Breast epithelium (tissue), 4 donors: ENCODE results near the gene G6PD. TPM values are rescaled to one million over a fixed set of nuclear protein-coding genes. Genes with fewer than 3 reads are reported as not detected.
A peak's percentile ranks its signal among the peaks of the same experiment; 100 is the strongest.

Experiments
- DNase-seq, 2 donors: peaks; one replicate each; pipeline ENCODE4 v3.0.0-alpha.2; 2019; ENCODE audit warnings: low spot score in 2 of 2
- H3K27ac ChIP-seq, 2 donors: fragments of 200-600 bp; sonication (generic) in 1 of 2; one replicate each; pipeline ENCODE4 v1.5.1; 2016 to 2019; ENCODE audit warnings: mild to moderate bottlenecking in 1 of 2
- H3K27me3 ChIP-seq, 2 donors: fragments of 200-600 bp; sonication (generic) in 1 of 2; one replicate each; pipeline versions ENCODE4 v1.5.1 to v1.6.0; 2017 to 2019; ENCODE audit warnings: control low read depth in 1 of 2, mild to moderate bottlenecking in 1 of 2
- H3K36me3 ChIP-seq: fragments of 200-600 bp; one replicate; pipeline ENCODE4 v1.5.1; 2019
- H3K4me1 ChIP-seq, 2 donors: fragments of 200-600 bp; sonication (generic); one replicate each; pipeline ENCODE4 v1.5.1; 2016 to 2019; ENCODE audit warnings: control low read depth in 1 of 2
- H3K4me3 ChIP-seq, 3 donors: fragments of 200-600 bp; sonication (generic); 1 replicate in 2 of 3; 2 replicates in 1 of 3; pipeline ENCODE4 v1.5.1; 2016 to 2019; ENCODE audit warnings: mild to moderate bottlenecking in 3 of 3, moderate library complexity in 2 of 3
- H3K9me3 ChIP-seq, 2 donors: fragments of 200-600 bp; sonication (generic) in 1 of 2; one replicate each; pipeline ENCODE4 v1.5.1; 2016 to 2019; ENCODE audit warnings: control low read depth in 1 of 2
- CTCF ChIP-seq, 3 donors: fragments of 450-650 bp; IDR thresholded peaks; one replicate each; pipeline ENCODE4 v1.5.1; 2016 to 2017; ENCODE audit warnings: antibody characterized with exemption in 3 of 3, mild to moderate bottlenecking in 3 of 3, moderate library complexity in 3 of 3
- POLR2A ChIP-seq: fragments of 450-650 bp; IDR thresholded peaks from one replicate; pipeline ENCODE4 v1.6.1; 2016; ENCODE audit warnings: antibody characterized with exemption, mild to moderate bottlenecking, moderate library complexity
- POLR2AphosphoS5 ChIP-seq, 3 donors: sonication (generic); formaldehyde crosslinking; IDR thresholded peaks; one replicate each; pipeline ENCODE4 v1.6.1; 2017; ENCODE audit warnings: antibody characterized with exemption in 3 of 3
- intact Hi-C: fragments of 100-400 bp; cut with DNase I; formaldehyde crosslinking; loops from one replicate; pipeline ENCODE4 v1.15.1; 2023; ENCODE audit warnings: low total_unique reads
- total RNA-seq, 3 donors: library from RNA; depleted of rRNA; stranded (reverse); fragments of >200 nt; gene quantifications; one replicate each; pipeline ENCODE4 v1.1.0, GENCODE V29; 2016

G6PD gene
- total RNA-seq, 3 donors from 2014 or later = 25.6 to 45.2 (median 38.2) TPM

- intact Hi-C loops = no loop called here
- no peak for TF ChIP-seq POLR2A
- no peak for TF ChIP-seq POLR2AphosphoS5 (IDR thresholded peaks at IDR 0.05)
- no peak for TF ChIP-seq CTCF (IDR thresholded peaks at IDR 0.05)
- Histone ChIP-seq H3K4me3 (no peak overlapping the region), H3K9me3 (no peaks in the 10 kb centered on the region), H3K27me3 (peaks cover 0 to 7% of the 10 kb centered on the region in 2 donors), H3K27ac (no peak overlapping the region), H3K4me1 (no peaks in the 10 kb centered on the region), H3K36me3 (no peaks in the 10 kb centered on the region)
- DNase-seq = no peak
Observed at GRCh38 chrX:154494715-154495114, 51.9 kb downstream of the G6PD start.

DNA sequence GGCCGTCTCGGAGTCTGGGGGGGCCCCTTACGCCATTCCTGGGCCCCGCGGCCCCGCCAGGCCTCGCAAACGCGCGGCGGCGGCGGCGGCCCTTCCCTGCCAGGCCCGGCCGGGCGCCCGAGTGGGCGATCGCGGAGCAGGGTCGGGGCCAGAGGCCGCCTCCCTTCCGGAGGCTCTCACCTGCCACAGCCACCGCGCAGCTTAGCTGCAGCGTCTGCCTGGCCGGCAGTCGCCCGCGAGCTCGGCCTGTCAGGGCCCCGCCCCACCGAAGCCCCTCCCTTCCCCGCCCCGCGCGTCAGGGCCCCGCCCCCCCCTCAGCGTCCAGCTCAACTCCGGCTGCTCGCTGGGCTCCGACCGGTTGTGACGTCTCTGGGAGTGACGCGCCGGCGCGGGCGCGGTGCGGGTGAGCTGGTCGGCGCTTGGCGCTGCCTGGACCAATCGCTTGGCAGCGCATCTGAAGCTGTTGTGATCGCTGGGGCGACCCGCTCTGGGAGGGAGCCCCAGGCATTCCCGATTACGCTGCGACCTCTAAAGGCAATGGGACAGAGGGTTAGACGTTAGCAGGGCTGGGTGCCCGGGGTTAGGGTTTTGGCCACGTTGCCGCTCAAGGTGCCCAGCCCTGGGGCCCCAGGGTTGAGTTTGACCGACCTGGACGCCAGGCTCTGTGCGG is 56.1 kb downstream of the G6PD start, which contains the start of gene SLC10A3:
Gene SLC10A3 (minus strand): TSS at position 216 of the 670 bp plus-strand sequence. CDS start 1,689 bp downstream, outside the sequence.
- DNase-seq = peak; percentile 90
- Histone ChIP-seq H3K4me1 (peaks cover 0 to 7% of the 10 kb centered on the region in 2 donors), H3K4me3 (peak within 1 kb of the TSS; percentile 59 to 83 (median 69)), H3K36me3 (no peaks in the 10 kb centered on the region), H3K9me3 (no peaks in the 10 kb centered on the region), H3K27ac (peak within 1 kb of the TSS; percentile 92 to 99), H3K27me3 (peaks cover 0 to 29% of the 10 kb centered on the region in 2 donors)
- intact Hi-C loops = no loop called here
- TF ChIP-seq CTCF (IDR thresholded peaks at IDR 0.05) (no peak), POLR2AphosphoS5 (IDR thresholded peaks at IDR 0.05) (peak; percentile 33 to 94 (median 80)), POLR2A (peak; percentile 46)

DNA sequence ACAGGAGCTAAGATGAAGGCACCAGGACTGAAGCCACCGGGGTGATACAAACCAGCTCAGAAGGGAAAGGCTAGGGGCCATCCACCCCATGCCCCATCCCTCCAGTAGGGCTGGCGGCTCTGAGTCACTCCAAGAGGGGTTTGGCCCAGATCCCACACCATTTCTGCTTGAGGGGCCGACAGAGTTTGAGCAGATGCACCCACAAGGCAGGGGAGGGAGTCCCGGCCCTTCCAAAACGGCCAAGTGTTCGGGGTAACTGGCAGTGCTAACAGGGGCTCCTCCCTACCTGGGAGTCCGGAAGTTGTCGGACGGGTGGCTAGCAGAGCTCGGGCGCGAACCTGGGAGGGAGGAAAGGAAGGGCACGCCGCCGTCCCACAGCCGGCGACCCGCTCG is 56.6 kb downstream of the G6PD start:
- TF ChIP-seq CTCF (IDR thresholded peaks at IDR 0.05) = no peak
- no peak for TF ChIP-seq POLR2A
- no peak for TF ChIP-seq POLR2AphosphoS5 (IDR thresholded peaks at IDR 0.05)
- Histone ChIP-seq H3K4me1 (peaks cover 0 to 7% of the 10 kb centered on the region in 2 donors), H3K27ac (peak overlapping the region; percentile 92 to 99), H3K9me3 (no peaks in the 10 kb centered on the region), H3K4me3 (peak overlapping the region; percentile 59 to 83 (median 69)), H3K27me3 (peaks cover 0 to 29% of the 10 kb centered on the region in 2 donors), H3K36me3 (no peaks in the 10 kb centered on the region)
- DNase-seq = no peak
- intact Hi-C loops = no loop called here

GRCh38 chrX:154489182-154489581 is 57.5 kb downstream of the G6PD start:
- H3K4me3 ChIP-seq = peak overlapping the region; percentile 59 to 83 (median 69)
- H3K4me1 ChIP-seq = peaks cover 0 to 7% of the 10 kb centered on the region in 2 donors
- no peaks in the 10 kb centered on the region for H3K9me3 ChIP-seq
- peaks cover 0 to 23% of the 10 kb centered on the region in 2 donors for H3K27me3 ChIP-seq
- intact Hi-C loops = no loop called here
- DNase-seq = no peak
- H3K36me3 ChIP-seq = no peaks in the 10 kb centered on the region
- no peak for TF ChIP-seq CTCF (IDR thresholded peaks at IDR 0.05)
- peak overlapping the region; percentile 92 to 99 for H3K27ac ChIP-seq

DNA sequence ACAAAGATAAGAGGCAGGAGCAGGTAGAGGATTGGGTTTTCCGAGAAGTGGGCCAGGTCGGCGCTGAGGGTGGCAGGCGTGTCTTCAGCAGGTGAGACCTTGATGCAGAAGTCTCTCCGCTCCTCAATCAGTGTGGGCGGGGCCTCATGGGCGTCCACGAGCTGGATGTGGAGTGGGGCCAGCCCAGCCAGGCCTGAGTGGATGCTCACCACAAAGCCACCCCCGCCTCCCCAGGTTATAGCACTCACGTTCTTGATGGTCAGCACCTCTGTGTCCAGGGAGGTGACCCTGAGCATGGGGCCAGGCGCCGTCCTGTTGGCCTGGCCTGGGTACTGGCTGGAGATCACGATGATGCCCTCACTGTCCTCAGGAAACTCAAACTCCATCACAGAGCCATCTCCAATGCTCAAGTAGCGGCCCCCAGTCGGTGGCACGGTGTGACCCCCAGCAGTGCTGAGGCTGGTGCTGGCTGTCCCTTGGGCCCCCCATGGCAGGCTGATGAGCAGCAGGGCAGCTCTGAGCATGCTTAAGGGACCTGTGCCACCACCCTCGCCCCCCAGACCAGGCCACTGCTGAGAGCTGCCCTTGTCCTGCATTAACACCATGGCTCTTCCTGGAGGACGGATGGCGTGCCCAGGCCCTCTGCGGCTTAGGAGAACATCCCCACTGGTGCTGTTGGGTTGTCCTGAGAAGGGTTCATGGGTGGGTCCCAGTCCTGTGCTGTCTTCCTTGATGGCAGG is 58.1 kb downstream of the G6PD start:
- Histone ChIP-seq H3K9me3 (no peaks in the 10 kb centered on the region), H3K4me3 (no peak overlapping the region), H3K27ac (peak overlapping the region in 1 of 2 donors; percentile 99), H3K36me3 (no peaks in the 10 kb centered on the region), H3K4me1 (peaks cover 0 to 7% of the 10 kb centered on the region in 2 donors), H3K27me3 (peaks cover 0 to 24% of the 10 kb centered on the region in 2 donors)
- no peak for DNase-seq
- TF ChIP-seq POLR2AphosphoS5 (IDR thresholded peaks at IDR 0.05) (no peak), CTCF (IDR thresholded peaks at IDR 0.05) (no peak), POLR2A (no peak)
- intact Hi-C loops = no loop called here
